Neural crest cell (in vitro differentiated cells): ENCODE measurements around the gene POLR2E. TPM values are rescaled to one million over a fixed set of nuclear protein-coding genes. Genes with fewer than 3 reads are reported as not detected.

ENCODE experiments used
- total RNA-seq: library from RNA; stranded (reverse); gene quantifications from 2 replicates; pipeline ENCODE4 v1.2.1, GENCODE V29; 2021

Gene POLR2E
- total RNA-seq, 1 donor from 2014 or later, result 256 TPM

Other genes starting within 250 kb of the POLR2E start
- not detected in 2 replicates for gene ELANE, start 243.1 kb downstream of the POLR2E start, total RNA-seq
- not detected in 2 replicates for gene CFD, start 235.7 kb downstream of the POLR2E start, total RNA-seq
- gene MED16, start 202.2 kb downstream of the POLR2E start, total RNA-seq, result 73.9 and 77.7 TPM in 2 replicates
- gene RNU6-9, start 201.9 kb downstream of the POLR2E start, total RNA-seq, result not detected in 2 replicates
- 47.7 and 50.9 TPM in 2 replicates for gene R3HDM4, start 182.2 kb downstream of the POLR2E start, total RNA-seq
- gene KISS1R, start 178.0 kb downstream of the POLR2E start, total RNA-seq, result 2.2 and 2.4 TPM in 2 replicates
- 48.4 and 58.9 TPM in 2 replicates for gene ARID3A, start 169.3 kb downstream of the POLR2E start, total RNA-seq
- gene WDR18, start 111.0 kb downstream of the POLR2E start, total RNA-seq, result 65.2 and 67.4 TPM in 2 replicates
- gene GRIN3B, start 95.0 kb downstream of the POLR2E start, total RNA-seq, result 0.12 TPM in 1 of 2 replicates, not detected in the other
- gene TMEM259, start 74.3 kb downstream of the POLR2E start, total RNA-seq, result 164 and 170 TPM in 2 replicates
- not detected in 2 replicates for gene RNU6-2, start 73.9 kb downstream of the POLR2E start, total RNA-seq
- 140 and 141 TPM in 2 replicates for gene CNN2, start 68.8 kb downstream of the POLR2E start, total RNA-seq
- gene ABCA7, start 55.3 kb downstream of the POLR2E start, total RNA-seq, result 12.8 and 16.3 TPM in 2 replicates
- gene ARHGAP45, start 28.2 kb downstream of the POLR2E start, total RNA-seq, result 1.6 and 1.7 TPM in 2 replicates
- gene GPX4, start 8.6 kb upstream of the POLR2E start, total RNA-seq, result 300 and 313 TPM in 2 replicates
- gene SBNO2, start 78.9 kb upstream of the POLR2E start, total RNA-seq, result 28.0 and 32.5 TPM in 2 replicates
- gene STK11, start 110.4 kb upstream of the POLR2E start, total RNA-seq, result 55.8 and 60.2 TPM in 2 replicates
- 26.2 and 27.1 TPM in 2 replicates for gene CBARP, start 142.6 kb upstream of the POLR2E start, total RNA-seq
- gene ATP5F1D, start 146.4 kb upstream of the POLR2E start, total RNA-seq, result 140 and 141 TPM in 2 replicates
- 177 and 187 TPM in 2 replicates for gene MIDN, start 153.2 kb upstream of the POLR2E start, total RNA-seq
- 414 and 421 TPM in 2 replicates for gene CIRBP, start 174.0 kb upstream of the POLR2E start, total RNA-seq
- 33.3 and 36.6 TPM in 2 replicates for gene FAM174C, start 180.2 kb upstream of the POLR2E start, total RNA-seq
- 28.0 and 31.0 TPM in 2 replicates for gene EFNA2, start 190.5 kb upstream of the POLR2E start, total RNA-seq